Measurements from ENCODE around the gene MYOM3.
"Not testable (repeated sequence)": the region's sequence is repeated elsewhere in the genome, so short reads cannot be mapped to it uniquely, and the experiment has no call there.

The MYOM3 gene

GRCh38 chr1:24022581-24023361 lies 89.2 kb downstream of the MYOM3 start:
- no peak for DNase-seq

DNA sequence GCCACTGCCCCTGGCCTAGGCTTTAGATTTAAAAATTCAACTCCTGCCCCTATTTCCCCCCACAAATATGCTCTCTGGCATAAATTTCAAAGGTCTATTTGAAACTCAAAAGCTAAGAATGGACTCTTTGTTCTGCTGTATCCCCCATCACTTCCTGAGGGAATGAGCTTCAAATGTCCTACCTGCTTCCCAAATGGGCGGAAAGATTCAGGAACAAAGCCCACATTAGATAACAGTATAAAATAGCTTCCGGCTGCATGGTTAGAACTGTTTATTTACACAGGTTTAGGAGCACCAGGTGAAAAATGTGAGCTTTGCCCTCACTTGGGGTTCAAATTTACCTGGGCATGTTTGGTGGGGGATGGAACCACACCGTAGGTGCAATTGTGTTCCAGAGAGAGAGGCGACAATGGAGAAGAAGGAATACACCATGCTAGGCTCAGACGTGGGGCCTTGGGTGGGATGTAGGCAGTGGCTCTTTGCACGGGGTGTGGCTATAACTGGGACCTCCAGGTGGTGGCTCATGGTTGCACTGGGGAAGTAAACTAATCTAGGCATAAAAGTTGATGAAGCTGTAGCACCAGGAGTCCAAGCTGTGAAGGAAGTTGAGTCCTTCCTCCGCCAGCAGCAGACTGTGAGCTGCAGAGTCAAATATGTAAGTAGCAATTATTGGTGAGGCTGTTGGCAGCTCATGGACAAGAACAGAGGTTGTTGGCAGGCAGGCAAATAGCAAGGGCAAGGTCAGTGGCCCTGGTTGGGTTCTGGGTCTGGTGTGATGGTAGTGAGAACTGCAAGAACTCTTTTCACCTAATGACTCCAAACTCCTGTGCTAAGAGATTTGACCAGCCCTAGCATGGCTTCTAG lies 90.3 kb downstream of the MYOM3 start:
- DNase-seq, result no peak

DNA sequence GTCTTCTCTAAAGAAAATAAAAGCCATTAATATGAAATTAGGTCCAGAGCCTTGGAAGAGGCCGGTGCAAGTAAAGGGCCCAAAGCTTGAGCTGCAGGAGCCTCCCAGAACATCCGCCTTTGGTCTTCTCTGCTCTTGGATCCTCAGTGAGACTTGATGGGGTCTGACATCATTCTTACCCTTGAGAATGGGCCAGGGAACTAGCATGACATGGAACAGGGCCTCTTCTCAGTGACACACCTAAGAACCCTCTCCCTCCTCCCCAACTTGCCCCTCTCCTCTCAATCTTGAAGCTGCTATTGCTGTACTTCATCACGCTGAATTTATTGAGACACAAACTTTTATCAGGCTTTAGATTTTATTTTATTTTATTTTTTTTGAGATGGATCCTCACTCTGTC lies 91.5 kb downstream of the MYOM3 start:
- DNase-seq, result no peak

DNA sequence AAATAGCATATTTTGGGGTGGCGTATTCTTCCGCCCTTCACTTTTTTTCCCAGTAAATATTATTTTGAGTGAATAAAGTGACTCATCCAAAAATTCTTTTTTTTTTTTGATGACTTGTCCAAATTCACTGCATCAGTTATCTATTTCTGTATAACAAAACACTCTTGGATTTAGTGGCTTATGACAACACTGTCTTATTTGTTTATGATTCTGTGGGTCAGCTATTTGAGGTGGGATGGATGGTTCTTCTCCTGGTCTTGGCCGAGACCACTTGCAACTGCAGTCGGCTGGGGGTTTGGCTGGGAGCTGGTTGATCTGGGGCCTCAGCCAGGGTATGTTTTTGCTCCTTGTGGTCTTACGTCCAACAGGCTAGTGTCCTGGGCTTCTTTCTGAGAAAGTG lies 91.9 kb downstream of the MYOM3 start:
- no peak for DNase-seq

DNA sequence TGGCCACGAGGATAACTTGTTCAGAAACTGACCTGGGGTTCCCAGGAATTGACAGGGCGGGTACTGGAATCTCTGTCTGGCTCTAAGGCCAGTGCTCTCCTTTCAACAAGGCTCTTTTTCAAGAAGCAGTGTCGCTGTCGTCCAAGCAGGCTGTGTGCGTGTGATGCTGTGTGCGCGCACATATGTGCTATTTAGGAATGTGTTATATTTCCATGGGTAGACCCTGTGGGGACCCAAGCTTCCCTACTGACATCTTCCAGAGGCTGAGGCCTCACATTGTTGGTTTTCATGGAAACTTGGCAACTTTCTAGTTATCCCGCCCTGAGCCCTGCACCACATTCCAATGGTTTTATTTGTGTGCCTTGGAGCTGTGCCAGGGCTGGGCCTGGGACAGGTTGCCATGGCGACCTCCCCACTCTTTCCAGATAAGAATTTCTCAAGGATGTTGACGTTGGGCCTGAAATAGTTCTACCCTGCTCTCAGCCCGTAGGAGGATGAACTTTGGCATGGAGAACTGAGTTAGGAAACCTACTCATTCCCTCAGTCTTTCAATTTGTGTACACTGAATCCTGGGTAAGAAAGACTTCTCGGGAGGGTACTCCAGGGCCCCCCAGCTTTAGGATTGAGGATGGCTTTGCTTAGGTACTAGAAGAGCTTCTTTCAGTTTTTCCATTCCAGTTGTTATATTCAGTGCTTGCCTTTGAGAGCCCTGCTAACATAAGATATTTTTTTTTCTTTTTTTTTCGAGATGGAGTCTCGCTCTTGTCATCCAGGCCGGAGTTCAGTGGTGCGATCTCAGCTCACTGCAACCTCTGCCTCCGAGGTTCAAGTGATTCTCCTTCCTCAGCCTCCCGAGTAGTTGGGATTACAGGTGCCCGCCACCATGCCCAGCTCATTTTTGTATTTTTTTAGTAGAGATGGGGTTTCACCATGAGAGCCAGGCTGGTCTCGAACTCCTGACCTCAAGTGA lies 93.0 kb downstream of the MYOM3 start:
- DNase-seq, result no peak

- DNase-seq, result no peak
Measured at GRCh38 chr1:24015221-24016210, 96.4 kb downstream of the MYOM3 start.

DNA sequence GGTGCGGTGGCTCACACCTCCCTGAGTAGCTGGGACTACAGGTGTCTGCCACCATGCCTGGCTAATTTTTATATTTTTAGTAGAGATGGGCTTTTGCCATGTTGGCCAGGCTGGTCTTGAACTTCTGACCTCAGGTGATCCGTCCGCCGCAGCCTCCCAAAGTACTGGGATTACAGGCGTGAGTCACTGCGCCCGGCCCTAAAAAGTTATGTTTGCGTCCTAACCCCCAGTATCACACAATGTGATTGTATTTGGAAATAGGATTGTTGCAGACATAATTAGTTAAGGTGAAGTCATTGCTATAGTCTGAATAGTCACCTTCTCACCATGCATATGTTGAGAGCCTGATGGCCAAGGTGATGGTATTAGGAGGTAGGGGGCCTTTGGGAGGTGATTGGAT lies 99.1 kb downstream of the MYOM3 start:
- DNase-seq, result not testable (repeated sequence)

DNA sequence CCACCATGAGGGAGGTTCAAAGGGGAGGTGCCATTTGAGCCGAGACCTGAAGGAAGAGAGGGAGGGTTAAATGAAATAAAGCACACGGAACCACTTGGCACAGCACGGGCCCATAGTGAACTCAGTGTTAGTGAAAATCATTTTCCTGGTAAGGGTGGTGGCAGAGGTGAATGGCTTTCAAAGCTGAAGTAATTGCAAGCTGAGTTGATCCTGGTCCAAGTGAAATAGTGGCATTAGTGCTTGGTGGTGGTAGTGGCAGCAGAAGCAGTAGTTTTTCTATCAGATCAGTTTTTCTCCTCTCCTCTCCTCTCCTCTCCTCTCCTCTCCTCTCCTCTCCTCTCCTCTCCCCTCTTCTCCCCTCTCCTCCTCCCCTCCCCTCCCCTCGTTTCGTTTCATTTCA lies 101.3 kb downstream of the MYOM3 start:
- no peak for DNase-seq

DNA sequence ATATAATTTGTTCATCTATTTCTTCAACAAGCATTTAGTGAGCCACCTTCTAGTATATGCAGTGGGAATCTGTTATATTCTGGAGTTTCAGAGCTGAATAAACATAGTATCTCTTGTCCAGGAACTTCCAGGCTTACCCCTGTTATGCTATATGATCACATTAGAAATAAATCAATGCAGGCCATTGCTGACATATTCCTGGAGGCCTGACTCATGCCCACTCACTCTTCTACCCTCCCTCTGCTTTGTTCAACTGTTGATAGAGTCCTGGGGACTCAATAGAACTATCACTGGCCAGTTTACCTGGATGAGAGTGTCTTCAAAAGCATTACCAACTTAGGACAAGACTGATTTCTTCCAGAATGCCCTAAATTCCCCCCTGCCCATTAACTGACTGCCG lies 102.5 kb downstream of the MYOM3 start:
- DNase-seq, result no peak

- not testable (repeated sequence) for DNase-seq
Measured at GRCh38 chr1:24008574-24009184, 103.3 kb downstream of the MYOM3 start.

DNA sequence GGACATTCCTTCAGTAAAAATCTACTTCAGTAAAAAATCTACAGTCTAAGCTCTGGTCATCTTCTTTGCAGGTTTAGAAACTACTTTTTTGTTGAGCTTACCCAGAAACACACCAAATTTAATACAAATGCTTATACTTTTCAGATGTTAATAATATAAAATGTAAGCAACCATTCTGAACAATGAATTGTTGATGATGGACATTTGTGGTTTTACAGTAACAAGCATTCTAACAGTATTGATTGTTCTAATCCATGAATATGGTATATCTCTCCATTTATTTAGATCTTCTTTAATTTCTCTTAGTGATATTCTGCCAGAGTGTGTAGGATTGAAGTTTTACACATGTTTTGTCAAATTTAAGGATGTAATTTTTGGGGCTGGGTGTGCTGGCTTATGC lies 104.9 kb downstream of the MYOM3 start:
- no peak for DNase-seq
